NCI-H1092 treated with DMSO at 0.1 percent for 48 hours (cell line): Measurements from ENCODE around the gene BTC.
"Not testable (repeated sequence)": the region's sequence is repeated elsewhere in the genome, so short reads cannot be mapped to it uniquely, and the experiment has no call there.

Experiments
- DNase-seq: peaks from one replicate; lab custom pipeline; 2025; lab: John Stamatoyannopoulos, UW

BTC gene

GRCh38 chr4:74794382-74795010 lies at the start of gene BTC:
Gene BTC, minus strand, starts transcription at chr4:74794523. Its CDS starts 198 bp downstream, at chr4:74794325.
- DNase-seq: no peak

GRCh38 chr4:74840936-74841509 lies 46.7 kb upstream of the BTC start:
- DNase-seq: no peak

- DNase-seq: no peak
Measured at GRCh38 chr4:74838746-74839370, 44.5 kb upstream of the BTC start.

GRCh38 chr4:74830928-74831327 lies 36.6 kb upstream of the BTC start:
- no peak for DNase-seq

GRCh38 chr4:74823194-74823593 lies 28.9 kb upstream of the BTC start:
- DNase-seq: no peak

GRCh38 chr4:74822603-74823002 lies 28.3 kb upstream of the BTC start:
- no peak for DNase-seq

GRCh38 chr4:74821541-74821940 lies 27.2 kb upstream of the BTC start:
- DNase-seq: no peak

GRCh38 chr4:74814052-74814451 lies 19.7 kb upstream of the BTC start:
- no peak for DNase-seq

- not testable (repeated sequence) for DNase-seq
Measured at GRCh38 chr4:74812056-74812455, 17.7 kb upstream of the BTC start.

GRCh38 chr4:74805601-74806000 lies 11.3 kb upstream of the BTC start:
- DNase-seq: no peak

- DNase-seq: no peak
Measured at GRCh38 chr4:74800310-74800709, 6.0 kb upstream of the BTC start.

- no peak for DNase-seq
Measured at GRCh38 chr4:74796631-74797030, 2.3 kb upstream of the BTC start.

GRCh38 chr4:74793757-74794381 lies 454 bp downstream of the BTC start:
- DNase-seq: peak; percentile 4

GRCh38 chr4:74790652-74791051 lies 3.7 kb downstream of the BTC start:
- DNase-seq: no peak

GRCh38 chr4:74789518-74789917 lies 4.8 kb downstream of the BTC start:
- no peak for DNase-seq

- DNase-seq: no peak
Measured at GRCh38 chr4:74777531-74777930, 16.8 kb downstream of the BTC start.

GRCh38 chr4:74772783-74773182 lies 21.5 kb downstream of the BTC start:
- no peak for DNase-seq

- no peak for DNase-seq
Measured at GRCh38 chr4:74772106-74772505, 22.2 kb downstream of the BTC start.

GRCh38 chr4:74770226-74770910 lies 24.0 kb downstream of the BTC start:
- no peak for DNase-seq

- DNase-seq: no peak
Measured at GRCh38 chr4:74768857-74769525, 25.3 kb downstream of the BTC start.

GRCh38 chr4:74764119-74764518 lies 30.2 kb downstream of the BTC start:
- DNase-seq: no peak

GRCh38 chr4:74758551-74759145 lies 35.7 kb downstream of the BTC start:
- DNase-seq: no peak
